Mucosa of stomach (tissue), 1 donor: ENCODE measurements around the gene LIMS1.
"Not testable (repeated sequence)": the region's sequence is repeated elsewhere in the genome, so short reads cannot be mapped to it uniquely, and the experiment has no call there.

Experiments used
- H3K27me3 ChIP-seq: one replicate; pipeline ENCODE4 v1.7.0; 2013; ENCODE audit warnings: mild to moderate bottlenecking, low read length; ENCODE audit not compliant: control insufficient read depth, insufficient read depth
- H3K36me3 ChIP-seq: one replicate; pipeline ENCODE4 v1.7.0; 2013; ENCODE audit warnings: low read length; ENCODE audit not compliant: control insufficient read depth, insufficient read depth
- H3K4me1 ChIP-seq: one replicate; pipeline ENCODE4 v1.7.0; 2013; ENCODE audit warnings: mild to moderate bottlenecking, low read length; ENCODE audit not compliant: control insufficient read depth, insufficient read depth
- H3K4me3 ChIP-seq: one replicate; pipeline ENCODE4 v1.7.0; 2013; ENCODE audit warnings: low read length
- H3K9ac ChIP-seq: one replicate; pipeline ENCODE4 v1.7.0; 2013; ENCODE audit warnings: mild to moderate bottlenecking, low read length, moderate library complexity
- H3K9me3 ChIP-seq: one replicate; pipeline ENCODE4 v1.7.0; 2013; ENCODE audit warnings: mild to moderate bottlenecking, low read length, moderate library complexity; ENCODE audit not compliant: control insufficient read depth
- donor health status: Pancreatic carcinoma.

The LIMS1 gene

GRCh38 chr2:108533832-108534583 is at the start of gene LIMS1:
Gene LIMS1, plus strand, starts transcription at chr2:108534470. Its CDS starts 93 bp downstream, at chr2:108534563.
- no peaks in the 10 kb centered on the region for H3K36me3 ChIP-seq
- peak within 1 kb of the TSS; percentile 79 for H3K9ac ChIP-seq
- peaks cover 6% of the 10 kb centered on the region for H3K4me1 ChIP-seq
- H3K27me3 ChIP-seq = no peaks in the 10 kb centered on the region
- peak within 1 kb of the TSS; percentile 65 for H3K4me3 ChIP-seq
- no peaks in the 10 kb centered on the region for H3K9me3 ChIP-seq

GRCh38 chr2:108485253-108485652 is 49.0 kb upstream of the LIMS1 start:
- Histone ChIP-seq H3K36me3 (no peaks in the 10 kb centered on the region), H3K9ac (no peak overlapping the region), H3K27me3 (no peaks in the 10 kb centered on the region), H3K4me1 (no peaks in the 10 kb centered on the region), H3K9me3 (no peaks in the 10 kb centered on the region), H3K4me3 (no peak overlapping the region)

GRCh38 chr2:108490506-108491122 is 43.7 kb upstream of the LIMS1 start:
- H3K36me3 ChIP-seq = peaks cover 4% of the 10 kb centered on the region

GRCh38 chr2:108491848-108492247 is 42.4 kb upstream of the LIMS1 start:
- Histone ChIP-seq H3K9ac (no peak overlapping the region), H3K9me3 (no peaks in the 10 kb centered on the region), H3K4me1 (no peaks in the 10 kb centered on the region), H3K27me3 (no peaks in the 10 kb centered on the region), H3K4me3 (no peak overlapping the region), H3K36me3 (peaks cover 4% of the 10 kb centered on the region)

More at GRCh38 chr2:108490506-108491122, 43.7 kb upstream of the LIMS1 start:
- H3K4me1 ChIP-seq = no peaks in the 10 kb centered on the region
- H3K9me3 ChIP-seq = no peaks in the 10 kb centered on the region
- no peaks in the 10 kb centered on the region for H3K27me3 ChIP-seq
- no peak overlapping the region for H3K4me3 ChIP-seq
- H3K9ac ChIP-seq = no peak overlapping the region

- H3K9me3 ChIP-seq = no peaks in the 10 kb centered on the region
- no peak overlapping the region for H3K9ac ChIP-seq
- H3K27me3 ChIP-seq = no peaks in the 10 kb centered on the region
- peaks cover 4% of the 10 kb centered on the region for H3K36me3 ChIP-seq
- H3K4me3 ChIP-seq = no peak overlapping the region
- no peaks in the 10 kb centered on the region for H3K4me1 ChIP-seq
These were observed 41.9 kb upstream of the LIMS1 start for GRCh38 chr2:108492364-108492763.

- H3K4me3 ChIP-seq, H3K4me1 ChIP-seq, H3K36me3 ChIP-seq, H3K27me3 ChIP-seq, H3K9ac ChIP-seq, H3K9me3 ChIP-seq: not testable (repeated sequence)
These were observed 38.1 kb upstream of the LIMS1 start for GRCh38 chr2:108496167-108496566.

GRCh38 chr2:108507620-108508019 is 26.6 kb upstream of the LIMS1 start:
- not testable (repeated sequence) for H3K9me3 ChIP-seq, H3K36me3 ChIP-seq, H3K4me1 ChIP-seq, H3K9ac ChIP-seq, H3K4me3 ChIP-seq, H3K27me3 ChIP-seq

- not testable (repeated sequence) for H3K9ac ChIP-seq, H3K4me3 ChIP-seq, H3K36me3 ChIP-seq, H3K9me3 ChIP-seq, H3K4me1 ChIP-seq, H3K27me3 ChIP-seq
These were observed 21.8 kb upstream of the LIMS1 start for GRCh38 chr2:108512431-108512830.

GRCh38 chr2:108514478-108514877 is 19.8 kb upstream of the LIMS1 start:
- H3K4me3 ChIP-seq, H3K9ac ChIP-seq, H3K9me3 ChIP-seq, H3K4me1 ChIP-seq, H3K27me3 ChIP-seq, H3K36me3 ChIP-seq: not testable (repeated sequence)

GRCh38 chr2:108524688-108525087 is 9.6 kb upstream of the LIMS1 start:
- H3K27me3 ChIP-seq, H3K4me3 ChIP-seq, H3K9ac ChIP-seq, H3K36me3 ChIP-seq, H3K9me3 ChIP-seq, H3K4me1 ChIP-seq: not testable (repeated sequence)

- H3K4me1 ChIP-seq, H3K9ac ChIP-seq, H3K27me3 ChIP-seq, H3K9me3 ChIP-seq, H3K4me3 ChIP-seq, H3K36me3 ChIP-seq: not testable (repeated sequence)
These were observed 9.0 kb upstream of the LIMS1 start for GRCh38 chr2:108525258-108525657.

- Histone ChIP-seq H3K4me1 (peaks cover 5% of the 10 kb centered on the region), H3K9ac (no peak overlapping the region), H3K4me3 (no peak overlapping the region), H3K36me3 (no peaks in the 10 kb centered on the region), H3K9me3 (no peaks in the 10 kb centered on the region), H3K27me3 (no peaks in the 10 kb centered on the region)
These were observed 2.6 kb upstream of the LIMS1 start for GRCh38 chr2:108531674-108532055.
